Activated CD8-positive, alpha-beta memory T cell treated with anti-CD3 and anti-CD28 coated beads, Interleukin-2, amount 50 U/mL, for 24 hours (primary cell): ENCODE data around the gene CLEC12A.
"Not testable (repeated sequence)": the region's sequence is repeated elsewhere in the genome, so short reads cannot be mapped to it uniquely, and the experiment has no call there.

ENCODE experiments used
- DNase-seq: peaks from one replicate; pipeline ENCODE4 v3.0.0-alpha.2; 2020; ENCODE audit errors: extremely low read depth

Gene CLEC12A

GRCh38 chr12:9969673-9970072, 1.5 kb upstream of the CLEC12A start:
- DNase-seq = no peak

GRCh38 chr12:9973949-9974348, 2.7 kb downstream of the CLEC12A start:
- DNase-seq = no peak

GRCh38 chr12:9974731-9975130, 3.5 kb downstream of the CLEC12A start:
- not testable (repeated sequence) for DNase-seq

- DNase-seq = no peak
These were observed 4.4 kb downstream of the CLEC12A start for GRCh38 chr12:9975614-9976013.

GRCh38 chr12:9976626-9977025, 5.4 kb downstream of the CLEC12A start:
- not testable (repeated sequence) for DNase-seq

- DNase-seq = no peak
These were observed 6.7 kb downstream of the CLEC12A start for GRCh38 chr12:9977916-9978315.

- DNase-seq = no peak
These were observed 8.9 kb downstream of the CLEC12A start for GRCh38 chr12:9980126-9980525.

- no peak for DNase-seq
These were observed 20.7 kb downstream of the CLEC12A start for GRCh38 chr12:9991876-9992275.

GRCh38 chr12:9992296-9992695, 21.1 kb downstream of the CLEC12A start:
- DNase-seq = no peak

GRCh38 chr12:9999016-9999415, 27.8 kb downstream of the CLEC12A start, which contains the start of gene CLEC1B:
Gene CLEC1B, minus strand, starts transcription at chr12:9999121. Its CDS starts 21 bp downstream, at chr12:9999100.
- no peak for DNase-seq

GRCh38 chr12:10001171-10001776, 30.1 kb downstream of the CLEC12A start:
- no peak for DNase-seq

- DNase-seq = no peak
These were observed 41.6 kb downstream of the CLEC12A start for GRCh38 chr12:10012630-10013330.

- DNase-seq = no peak
These were observed 44.2 kb downstream of the CLEC12A start for GRCh38 chr12:10015450-10015849.

GRCh38 chr12:10016881-10017280, 45.7 kb downstream of the CLEC12A start:
- DNase-seq = no peak

GRCh38 chr12:10018386-10018785, 47.2 kb downstream of the CLEC12A start:
- no peak for DNase-seq

- DNase-seq = no peak
These were observed 50.1 kb downstream of the CLEC12A start for GRCh38 chr12:10021342-10021741.

GRCh38 chr12:10025236-10025635, 54.0 kb downstream of the CLEC12A start:
- no peak for DNase-seq

GRCh38 chr12:10026666-10027065, 55.5 kb downstream of the CLEC12A start:
- not testable (repeated sequence) for DNase-seq

GRCh38 chr12:10027311-10027710, 56.1 kb downstream of the CLEC12A start:
- DNase-seq = no peak

GRCh38 chr12:10027721-10028120, 56.5 kb downstream of the CLEC12A start:
- DNase-seq = no peak

GRCh38 chr12:10030446-10030845, 59.2 kb downstream of the CLEC12A start, which contains the start of gene CLEC9A:
Gene CLEC9A, plus strand, starts transcription at chr12:10030682. Its CDS starts 22,006 bp downstream, at chr12:10052688.
- no peak for DNase-seq

GRCh38 chr12:10031321-10031720, 60.1 kb downstream of the CLEC12A start:
- DNase-seq = no peak

GRCh38 chr12:10031771-10032175, 60.6 kb downstream of the CLEC12A start:
- no peak for DNase-seq
